Measurements from ENCODE around the gene MT1M. TPM values are rescaled to one million over a fixed set of nuclear protein-coding genes. Genes with fewer than 3 reads are reported as not detected.

The MT1M gene
- total RNA-seq, 1 experiment from 2014 or later, result not detected

DNA sequence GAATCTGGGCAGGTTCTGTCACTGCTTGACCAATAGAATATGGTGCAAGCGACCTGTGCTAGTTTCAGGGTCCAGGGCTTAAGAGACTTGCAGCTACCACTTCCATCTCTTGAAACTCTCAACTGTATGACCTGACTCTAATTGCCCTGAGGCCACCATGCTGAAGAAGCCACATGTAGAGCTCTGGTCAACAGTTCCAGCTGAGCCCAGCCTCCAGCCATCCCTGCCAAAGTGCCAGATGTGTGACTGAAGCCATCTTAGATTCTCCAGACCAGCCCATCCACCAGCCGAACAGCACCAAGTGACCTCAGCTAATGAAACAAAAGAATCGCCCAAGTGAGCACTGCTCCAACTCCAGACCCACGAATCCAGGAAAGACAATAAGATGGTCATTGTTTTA, 27.5 kb upstream of the MT1M start:
- no peak overlapping the region for H3K4me3 Mint-ChIP-seq (ENCODE audit: low read depth, unreplicated experiment)
- H3K9me3 Mint-ChIP-seq (ENCODE audit: low read depth, unreplicated experiment), result no peaks in the 10 kb centered on the region
- no TSS peak for BruUV-seq (replicated peaks)
- peaks cover 18% of the 10 kb centered on the region for H3K36me3 Mint-ChIP-seq (ENCODE audit: insufficient read depth, unreplicated experiment)
- intact Hi-C loops (cut with micrococcal nuclease; ENCODE audit: unreplicated experiment), result no loop called here
- peaks cover 27% of the 10 kb centered on the region for H3K27me3 Mint-ChIP-seq (ENCODE audit: unreplicated experiment)
- H3K27ac Mint-ChIP-seq (ENCODE audit: unreplicated experiment), result no peak overlapping the region
- no peak for TF ChIP-seq CTCF (IDR thresholded peaks at IDR 0.05; ENCODE audit: unreplicated experiment)
- no peak for DNase-seq
- peaks cover 32% of the 10 kb centered on the region for H3K4me1 Mint-ChIP-seq (ENCODE audit: low read depth, unreplicated experiment)
- CTCF ChIA-PET, result interaction anchor here (0.6 to 4.2 kb wide), 3 partner anchors 15 to 1419 kb away, joined by 3 to 71 read pairs (median 3); no protein-coding TSS in a partner anchor

DNA sequence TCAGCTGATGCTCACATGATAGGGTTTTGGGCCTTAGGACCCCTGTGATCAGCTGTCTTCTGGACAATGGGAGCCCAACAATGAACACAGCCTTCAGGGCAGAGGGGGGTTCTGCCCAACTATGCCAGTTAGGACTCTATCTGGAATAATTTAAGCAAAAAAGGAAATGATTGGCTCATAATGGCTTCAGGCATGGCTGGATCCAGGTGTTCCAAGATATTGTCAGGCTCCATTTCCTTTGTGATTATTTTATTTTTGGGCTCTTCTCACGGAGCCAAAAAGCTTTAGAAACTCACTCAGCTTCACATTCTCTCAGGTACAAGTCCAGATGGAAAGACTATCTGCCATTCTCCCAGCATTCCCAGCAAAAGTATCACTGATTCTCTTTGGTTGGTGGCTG, 27.0 kb upstream of the MT1M start:
- H3K9me3 Mint-ChIP-seq (ENCODE audit: low read depth, unreplicated experiment), result no peaks in the 10 kb centered on the region
- BruUV-seq (replicated peaks), result no TSS peak
- intact Hi-C loops (cut with micrococcal nuclease; ENCODE audit: unreplicated experiment), result no loop called here
- peaks cover 32% of the 10 kb centered on the region for H3K4me1 Mint-ChIP-seq (ENCODE audit: low read depth, unreplicated experiment)
- no peak overlapping the region for H3K4me3 Mint-ChIP-seq (ENCODE audit: low read depth, unreplicated experiment)
- no peak for TF ChIP-seq CTCF (IDR thresholded peaks at IDR 0.05; ENCODE audit: unreplicated experiment)
- peaks cover 22% of the 10 kb centered on the region for H3K27me3 Mint-ChIP-seq (ENCODE audit: unreplicated experiment)
- no peak overlapping the region for H3K27ac Mint-ChIP-seq (ENCODE audit: unreplicated experiment)
- CTCF ChIA-PET, result interaction anchor here (0.6 to 4.2 kb wide), 4 partner anchors 14 to 988 kb away, joined by 3 to 71 read pairs (median 4); no protein-coding TSS in a partner anchor
- H3K36me3 Mint-ChIP-seq (ENCODE audit: insufficient read depth, unreplicated experiment), result peaks cover 18% of the 10 kb centered on the region
- no peak for DNase-seq

- H3K27me3 Mint-ChIP-seq (ENCODE audit: unreplicated experiment), result peaks cover 16% of the 10 kb centered on the region
- H3K4me1 Mint-ChIP-seq (ENCODE audit: low read depth, unreplicated experiment), result peaks cover 34% of the 10 kb centered on the region
- peaks cover 18% of the 10 kb centered on the region for H3K36me3 Mint-ChIP-seq (ENCODE audit: insufficient read depth, unreplicated experiment)
- no peak for DNase-seq
- intact Hi-C loops (cut with micrococcal nuclease; ENCODE audit: unreplicated experiment), result no loop called here
- TF ChIP-seq CTCF (IDR thresholded peaks at IDR 0.05; ENCODE audit: unreplicated experiment), result no peak
- no peak overlapping the region for H3K27ac Mint-ChIP-seq (ENCODE audit: unreplicated experiment)
- no peak overlapping the region for H3K4me3 Mint-ChIP-seq (ENCODE audit: low read depth, unreplicated experiment)
- no TSS peak for BruUV-seq (replicated peaks)
- H3K9me3 Mint-ChIP-seq (ENCODE audit: low read depth, unreplicated experiment), result no peaks in the 10 kb centered on the region
- CTCF ChIA-PET, result interaction anchor here (1.2 to 4.2 kb wide), 2 partner anchors 24 to 95 kb away, joined by 4 to 71 read pairs; no protein-coding TSS in a partner anchor
Observed at GRCh38 chr16:56606071-56606475, 26.4 kb upstream of the MT1M start.

DNA sequence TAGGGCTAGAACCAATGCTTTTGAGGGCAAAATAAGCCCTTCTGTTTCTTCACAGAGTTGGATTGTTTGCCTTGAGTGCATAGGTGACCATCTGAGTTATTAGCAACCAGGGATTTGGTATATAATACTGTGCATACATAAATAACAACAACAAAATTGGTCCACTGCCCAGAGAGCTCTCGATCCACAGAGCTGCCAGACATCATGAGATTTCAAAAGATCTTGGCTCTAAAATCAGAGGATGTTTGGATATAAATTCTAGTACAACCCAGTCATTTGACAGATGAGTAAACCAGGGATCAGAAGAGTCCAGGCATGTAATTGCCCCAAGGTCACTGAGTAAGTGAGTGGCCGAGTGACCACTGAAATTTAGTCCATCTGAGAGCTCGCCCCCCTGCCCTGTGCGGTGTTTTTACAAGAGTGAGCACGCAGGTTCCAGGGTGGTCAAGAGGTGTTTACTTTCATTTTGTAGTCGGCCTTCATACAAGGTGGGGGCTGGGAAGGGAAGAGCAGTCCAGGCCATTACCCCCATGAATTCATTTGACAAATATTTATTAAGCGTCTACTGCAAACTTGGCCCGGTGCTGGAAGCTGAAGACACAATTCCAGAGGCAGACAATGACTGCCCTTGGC, 25.9 kb upstream of the MT1M start:
- BruUV-seq (replicated peaks), result no TSS peak
- peaks cover 39% of the 10 kb centered on the region for H3K4me1 Mint-ChIP-seq (ENCODE audit: low read depth, unreplicated experiment)
- H3K4me3 Mint-ChIP-seq (ENCODE audit: low read depth, unreplicated experiment), result no peak overlapping the region
- H3K27ac Mint-ChIP-seq (ENCODE audit: unreplicated experiment), result no peak overlapping the region
- CTCF ChIA-PET, result interaction anchor here (1.2 to 4.2 kb wide), 2 partner anchors 23 to 95 kb away, joined by 4 to 71 read pairs; no protein-coding TSS in a partner anchor
- intact Hi-C loops (cut with micrococcal nuclease; ENCODE audit: unreplicated experiment), result no loop called here
- DNase-seq, result no peak
- H3K27me3 Mint-ChIP-seq (ENCODE audit: unreplicated experiment), result peaks cover 11% of the 10 kb centered on the region
- H3K36me3 Mint-ChIP-seq (ENCODE audit: insufficient read depth, unreplicated experiment), result peaks cover 18% of the 10 kb centered on the region
- no peak for TF ChIP-seq CTCF (IDR thresholded peaks at IDR 0.05; ENCODE audit: unreplicated experiment)
- no peaks in the 10 kb centered on the region for H3K9me3 Mint-ChIP-seq (ENCODE audit: low read depth, unreplicated experiment)

Data from Calu3 (cell line).